NCI-H146 (cell line): Measurements from ENCODE around the gene SIGMAR1.

Experiments used
- DNase-seq: peaks from one replicate; lab custom pipeline; 2025; lab: John Stamatoyannopoulos, UW

SIGMAR1 gene

GRCh38 chr9:34603610-34604231, 33.9 kb downstream of the SIGMAR1 start:
- DNase-seq: peak; percentile 74

GRCh38 chr9:34601937-34602573, 35.5 kb downstream of the SIGMAR1 start:
- no peak for DNase-seq

DNA sequence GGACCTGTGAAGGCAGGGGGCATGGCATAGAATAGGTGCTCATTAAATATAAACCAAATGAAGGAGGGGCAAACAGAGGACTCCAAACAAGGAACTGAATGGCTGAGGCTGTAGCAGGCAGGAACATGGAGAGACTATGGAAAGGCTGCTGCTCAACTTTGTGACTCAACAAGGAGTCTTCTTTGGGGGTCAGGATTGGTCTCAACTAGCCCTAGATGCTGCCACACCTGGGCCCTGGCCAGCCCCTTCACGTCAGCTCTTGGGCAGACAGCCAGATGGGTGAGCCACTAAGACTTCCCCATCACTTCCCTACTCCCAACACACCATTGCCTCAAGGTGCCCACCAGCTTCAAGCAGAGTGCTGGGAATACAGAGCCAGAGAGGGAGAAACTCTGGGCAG, 36.7 kb downstream of the SIGMAR1 start:
- no peak for DNase-seq

DNA sequence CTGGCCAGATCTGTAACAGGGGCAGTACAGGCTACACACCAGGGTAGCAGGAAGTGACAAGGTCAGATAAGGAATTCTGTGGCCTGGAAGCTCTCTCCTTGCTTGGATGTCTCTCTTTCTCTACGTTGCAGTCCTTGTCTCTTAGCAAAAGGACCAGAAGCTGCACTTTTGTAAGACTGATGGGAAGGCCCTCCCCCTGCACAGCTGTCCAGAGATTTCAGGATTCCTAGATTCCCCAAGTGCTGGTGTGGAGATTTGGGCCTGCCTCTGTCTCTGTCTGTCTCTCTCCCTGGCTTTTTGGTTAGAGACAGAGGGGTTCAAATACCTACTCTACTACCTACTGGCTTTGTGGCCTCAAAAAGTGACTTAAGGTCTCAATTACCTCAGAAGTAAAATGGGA, 38.0 kb downstream of the SIGMAR1 start:
- no peak for DNase-seq

GRCh38 chr9:34594177-34594576, 43.4 kb downstream of the SIGMAR1 start:
- DNase-seq: no peak

- DNase-seq: peak; percentile 46
Observed at GRCh38 chr9:34592895-34593601, 44.5 kb downstream of the SIGMAR1 start.

- DNase-seq: no peak
Observed at GRCh38 chr9:34591917-34592866, 45.4 kb downstream of the SIGMAR1 start.

GRCh38 chr9:34591248-34591916, 46.2 kb downstream of the SIGMAR1 start:
- DNase-seq: peak; percentile 83

DNA sequence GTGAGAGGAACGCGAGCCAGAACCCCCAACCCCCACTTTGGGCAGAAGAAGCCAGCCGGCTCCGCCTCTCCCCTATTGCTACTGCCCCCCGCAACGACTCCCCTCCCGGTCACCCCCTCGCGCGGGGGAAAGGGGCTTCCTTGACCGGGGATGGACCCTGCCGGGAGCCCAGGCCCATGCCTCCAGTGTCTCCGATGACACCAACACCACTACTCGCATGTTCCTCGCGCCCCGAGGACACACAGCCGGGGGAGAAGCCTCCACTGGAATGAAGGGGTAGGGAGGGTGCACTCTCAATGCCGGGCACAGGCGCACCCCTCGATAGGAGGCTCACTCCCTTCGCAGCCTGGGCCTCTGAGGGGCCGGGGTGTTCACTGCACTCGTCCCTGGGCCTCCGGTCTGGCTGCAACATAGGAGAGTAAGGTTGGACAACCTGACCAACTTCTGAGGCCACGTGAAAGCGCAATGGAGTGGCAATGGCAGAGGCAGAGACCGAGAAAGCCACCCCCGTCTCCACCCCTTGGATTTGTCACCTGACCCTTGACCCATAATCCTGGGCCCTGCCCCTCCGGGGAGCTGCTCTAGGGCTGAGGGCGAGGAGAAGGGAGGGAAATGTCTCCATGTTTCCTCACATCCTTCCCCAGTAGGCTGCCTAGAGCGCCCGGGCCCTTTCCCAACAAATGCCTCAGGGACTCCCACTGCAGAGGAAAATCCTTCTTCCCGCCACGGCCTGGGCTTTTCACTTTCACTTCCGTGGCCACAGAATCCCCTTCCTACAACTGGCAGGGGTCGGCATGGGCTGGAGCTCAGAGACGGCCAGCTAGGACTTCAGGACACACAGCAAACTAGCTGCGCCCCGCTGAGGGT, 47.0 kb downstream of the SIGMAR1 start:
- DNase-seq: peak; percentile 28

DNA sequence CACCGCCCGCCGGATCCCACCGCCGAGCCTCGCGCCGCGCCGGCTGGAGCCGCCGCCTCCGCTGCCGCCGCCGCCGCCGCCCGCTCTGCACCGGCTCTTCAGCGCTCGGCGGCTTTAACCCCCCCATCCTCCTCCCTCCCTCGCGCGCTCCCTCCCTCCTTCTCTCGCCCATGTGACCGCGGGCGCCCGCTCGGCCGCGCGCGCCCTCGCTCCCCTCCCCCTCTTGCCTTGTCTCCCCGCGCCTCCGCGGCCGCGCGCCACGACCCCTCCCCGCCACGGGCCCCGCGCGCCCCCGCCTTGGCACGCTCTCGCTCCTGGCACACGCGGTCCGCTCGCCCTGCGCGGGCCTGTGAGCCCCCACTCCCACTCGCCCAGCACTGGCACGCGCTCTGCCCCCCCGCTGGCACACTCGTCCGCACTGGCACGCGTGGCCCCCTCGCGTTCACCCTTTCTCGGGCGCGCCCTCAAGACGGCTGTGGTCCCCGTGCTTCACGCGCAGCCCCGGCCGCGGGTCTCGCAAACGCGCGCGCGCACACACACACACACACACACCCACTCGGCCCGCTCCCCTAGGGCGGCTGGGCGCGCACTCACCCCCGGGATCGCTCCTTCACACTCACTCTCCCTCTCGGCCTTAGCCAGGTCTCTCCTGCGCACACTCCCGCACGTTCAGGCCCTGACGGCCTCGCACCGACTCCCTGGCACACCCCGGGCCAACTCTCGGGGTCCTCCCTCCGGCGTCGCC, 47.8 kb downstream of the SIGMAR1 start, which contains the start of gene CNTFR:
Gene CNTFR (minus strand): TSS at position 89 of the 745 bp plus-strand sequence. CDS start 20,743 bp downstream, outside the sequence.
- DNase-seq: peak; percentile 60

DNA sequence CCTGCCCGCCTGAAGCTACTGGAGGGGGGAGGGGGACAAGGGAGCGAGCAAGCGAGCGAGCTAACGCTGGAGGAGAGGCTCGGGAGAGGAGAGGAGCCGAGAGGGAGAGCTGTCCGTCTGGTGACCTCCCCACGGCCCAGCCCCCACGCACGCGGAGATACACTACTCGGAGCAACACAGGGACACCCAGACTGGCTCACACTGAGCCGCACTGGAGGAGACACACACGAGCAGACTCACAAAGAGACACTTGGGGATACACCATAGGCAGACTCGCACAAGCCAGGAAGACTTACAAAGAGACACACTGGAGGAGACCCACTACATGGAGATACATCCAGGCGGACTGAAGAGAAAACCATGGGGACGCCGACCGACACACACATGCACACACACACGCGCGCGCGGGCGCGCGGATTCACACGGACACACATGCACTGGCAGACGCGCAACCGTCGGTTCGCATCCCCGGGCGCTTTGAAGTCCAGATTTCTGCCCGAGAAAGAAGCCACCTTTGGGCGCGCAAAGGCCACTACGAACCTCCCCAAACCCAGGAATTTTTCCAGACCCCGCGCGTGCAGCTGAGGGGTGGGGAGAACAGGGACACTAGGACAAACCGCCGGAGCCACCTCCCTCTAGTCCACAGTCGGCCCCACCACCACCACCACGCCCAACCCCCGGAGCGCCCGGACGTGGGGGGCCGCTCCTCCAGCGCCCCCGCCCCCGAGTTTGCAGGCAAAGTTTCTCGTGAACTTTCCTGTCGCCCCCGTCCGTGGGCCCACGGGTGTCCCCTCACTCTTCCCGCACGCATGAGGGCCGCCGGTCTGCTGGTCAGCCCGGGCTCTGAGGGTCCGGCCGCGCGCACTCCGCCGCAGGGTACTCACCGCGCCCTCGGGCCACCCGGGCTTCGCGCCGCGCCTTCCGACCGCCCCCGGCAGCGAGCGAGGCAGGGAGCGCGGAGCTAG, 48.6 kb downstream of the SIGMAR1 start:
- peak; percentile 43 for DNase-seq

DNA sequence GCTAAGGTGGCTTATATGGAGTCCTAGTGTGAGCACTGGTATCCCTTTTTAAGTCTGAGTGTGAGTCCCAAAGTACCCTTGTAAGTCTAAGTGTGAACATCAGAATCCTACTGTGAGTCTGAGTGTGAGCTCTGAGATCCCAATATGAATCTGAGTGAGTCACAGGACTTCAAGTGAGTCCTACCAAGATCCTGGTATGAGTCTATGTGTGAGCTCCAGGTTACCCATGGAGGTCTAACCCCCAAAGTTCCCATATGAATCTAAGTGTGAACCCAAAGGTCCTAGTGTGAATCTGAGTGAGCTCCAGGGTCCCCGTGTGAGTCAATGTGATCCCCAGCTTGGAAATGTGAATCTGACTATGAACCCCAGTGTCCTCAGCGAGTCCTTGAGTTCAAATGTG, 50.3 kb downstream of the SIGMAR1 start:
- no peak for DNase-seq

DNA sequence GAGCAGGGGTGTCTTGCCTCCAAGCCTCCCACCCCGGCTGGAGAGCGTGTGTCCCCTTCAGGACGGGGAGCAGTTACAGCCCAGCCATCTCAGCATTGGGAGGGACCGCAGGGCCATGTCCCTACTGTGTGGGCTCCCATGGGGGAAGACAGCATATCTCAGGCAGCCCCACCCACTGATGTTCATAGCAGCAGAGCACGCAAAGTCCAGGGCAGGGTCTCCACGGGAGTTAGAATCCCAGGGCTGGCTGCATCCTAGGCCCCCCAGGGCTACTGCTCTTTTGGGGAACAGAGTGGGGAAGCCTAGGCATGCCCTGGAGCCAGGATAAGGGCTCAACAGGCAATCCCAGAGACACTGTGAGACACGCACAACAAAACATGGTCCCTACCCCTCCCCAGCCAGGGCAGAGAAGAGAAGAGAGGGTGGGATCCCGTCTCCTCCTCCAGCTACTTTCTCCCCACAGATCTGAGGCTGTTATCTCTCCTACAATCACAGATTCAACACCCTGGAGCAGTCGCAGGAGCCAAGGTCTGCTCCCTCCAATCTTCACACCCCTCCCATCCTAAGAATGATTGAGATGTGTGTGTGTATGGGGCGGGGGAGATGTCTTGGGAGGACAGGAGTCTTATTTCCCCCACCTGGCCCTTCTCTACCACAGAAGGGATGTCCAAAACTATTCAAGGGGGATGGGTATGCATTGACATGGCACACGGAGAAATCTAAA, 51.5 kb downstream of the SIGMAR1 start:
- DNase-seq: no peak

DNA sequence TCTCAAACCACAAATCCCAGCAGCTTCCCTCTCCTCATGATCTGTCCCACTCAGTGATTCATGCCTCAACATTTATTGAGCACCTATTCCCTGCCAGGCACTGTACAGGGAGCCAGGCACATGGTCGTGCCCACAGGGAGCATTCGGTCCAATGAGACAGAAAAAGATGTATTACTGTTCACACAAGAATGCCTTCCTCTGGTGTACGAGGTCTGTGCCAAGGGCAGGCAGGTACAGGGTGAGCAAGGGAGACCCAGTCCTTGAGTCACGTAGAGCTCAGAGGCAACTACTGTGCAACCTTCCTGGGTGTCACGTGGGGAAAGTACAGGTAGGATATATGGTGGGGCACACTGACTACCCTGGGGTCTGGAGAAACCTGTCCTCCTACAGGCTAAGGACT, 52.6 kb downstream of the SIGMAR1 start:
- DNase-seq: no peak
